Measurements from ENCODE around the gene DRAP1.

- TF ChIP-seq CTCF (IDR thresholded peaks at IDR 0.05; ENCODE audit: low read length) (peak; percentile 79), EZH2 (optimal IDR thresholded peaks at IDR 0.05; ENCODE audit: low read depth, low read length) (no peak), EZH2phosphoT487 (IDR thresholded peaks at IDR 0.05; ENCODE audit: low read length) (no peak)
Observed at GRCh38 chr11:65888163-65888814, 30.9 kb upstream of the DRAP1 start, which contains the start of gene FIBP.

Measured in MM.1S (cell line).